ENCODE data around the gene PEG3. TPM values are rescaled to one million over a fixed set of nuclear protein-coding genes. Genes with fewer than 3 reads are reported as not detected.

Gene PEG3
- total and polyA plus RNA-seq, 2 of the 4 experiments (the other 2 are of a cell fraction) = not detected

DNA sequence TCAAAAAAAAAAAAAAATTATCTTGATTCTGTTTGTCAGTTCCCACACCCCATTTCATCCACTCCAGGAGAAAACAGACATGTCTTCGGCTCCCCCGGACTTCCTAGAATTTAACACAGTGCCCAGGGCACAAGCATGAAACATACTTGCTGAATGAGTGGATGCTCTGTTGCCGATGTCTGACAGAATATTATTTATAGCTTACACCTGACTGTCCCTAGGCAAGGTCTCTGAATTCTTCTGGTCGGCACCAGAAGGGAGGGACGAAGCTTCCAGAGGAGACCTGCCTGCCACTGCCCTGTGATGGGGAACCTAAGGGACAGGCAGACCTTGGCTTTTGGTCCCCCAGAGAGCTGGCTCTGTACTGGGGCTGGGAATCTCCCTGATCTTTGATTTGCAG lies 43.9 kb upstream of the PEG3 start:
- no peaks in the 10 kb centered on the region for H3K36me3 ChIP-seq (ENCODE audit: control insufficient read depth, insufficient read depth, low read length)
- intact Hi-C loops (cut with micrococcal nuclease) = no loop called here
- CTCF ChIA-PET = no interaction called here

More for the DNA sequence above, 43.9 kb upstream of the PEG3 start:
- Histone ChIP-seq H4K20me1 (ENCODE audit: insufficient read depth, low read length) (no peaks in the 10 kb centered on the region), H3K18ac (ENCODE audit: low read depth, low read length) (no peak overlapping the region), H2AK9ac (replicated peaks; ENCODE audit: low read depth, low read length, poor library complexity) (no peak overlapping the region), H2AFZ (replicated peaks; ENCODE audit: low read length, poor library complexity) (no peak overlapping the region), H2AK5ac (ENCODE audit: low read depth, low read length) (no peak overlapping the region), H3K27me3 (ENCODE audit: control insufficient read depth, insufficient read depth, low read length) (no peaks in the 10 kb centered on the region), H2BK15ac (ENCODE audit: low read depth, low read length) (no peak overlapping the region), H3K4me3 (ENCODE audit: insufficient read depth, low read depth, low read length) (no peak overlapping the region), H3K9me1 (ENCODE audit: insufficient read depth, low read length) (no peaks in the 10 kb centered on the region), H2BK20ac (ENCODE audit: low read depth, low read length) (no peak overlapping the region), H3K4me1 (ENCODE audit: control insufficient read depth, insufficient read depth, low read length) (no peaks in the 10 kb centered on the region), H4K5ac (ENCODE audit: low read depth, low read length) (no peak overlapping the region), H4K91ac (ENCODE audit: insufficient read depth, low read depth, low read length) (no peak overlapping the region), H3K14ac (replicated peaks; ENCODE audit: low read depth, low read length) (no peak overlapping the region), H2BK5ac (ENCODE audit: low read depth, low read length, poor library complexity, severe bottlenecking) (no peak overlapping the region), H3K9me3 (ENCODE audit: control insufficient read depth, insufficient read depth, low read length) (peaks cover 41% of the 10 kb centered on the region), H3K4me2 (ENCODE audit: low read depth, low read length) (no peak overlapping the region), H2BK120ac (ENCODE audit: low read depth, low read length) (no peak overlapping the region), H3K23ac (ENCODE audit: low read depth, low read length) (no peak overlapping the region), H3K79me1 (ENCODE audit: low read depth in 1 of 2, low read length in 2 of 2) (no peaks in the 10 kb centered on the region), H4K8ac (ENCODE audit: low read depth in 2 of 2, low read length in 2 of 2) (no peak overlapping the region), H3K4ac (ENCODE audit: low read depth, low read length) (no peak overlapping the region), H3K27ac (ENCODE audit: insufficient read depth, low read length) (no peak overlapping the region), H3K9ac (ENCODE audit: low read depth, low read length) (no peak overlapping the region), H3K56ac (ENCODE audit: extremely low read depth, insufficient read depth, low read length) (no peak overlapping the region)
- no peak for ATAC-seq (ENCODE audit: low read depth)
- dilution Hi-C loops (cut with HindIII; ENCODE audit: low sequenced_read_pairs, unreplicated experiment) = no loop called here
- TF ChIP-seq MAZ (IDR thresholded peaks at IDR 0.05; ENCODE audit: borderline replicate concordance, low read depth, low read length) (no peak), FOS (IDR thresholded peaks at IDR 0.05; ENCODE audit: low read depth, low read length) (no peak), MAFK (IDR thresholded peaks at IDR 0.05; ENCODE audit: low read depth, low read length) (no peak), NFE2L2 (IDR thresholded peaks at IDR 0.05; ENCODE audit: low read depth, low read length) (no peak), CHD1 (IDR thresholded peaks at IDR 0.05; ENCODE audit: low read depth, low read length) (no peak), MXI1 (IDR thresholded peaks at IDR 0.05; ENCODE audit: borderline replicate concordance, low read depth, low read length) (no peak), RCOR1 (IDR thresholded peaks at IDR 0.05; ENCODE audit: insufficient replicate concordance, low read length) (no peak), POLR2A (IDR thresholded peaks at IDR 0.05; ENCODE audit: low read depth, low read length) (no peak), BHLHE40 (IDR thresholded peaks at IDR 0.05; ENCODE audit: low read depth, low read length) (no peak), RAD21 (IDR thresholded peaks at IDR 0.05; ENCODE audit: low read length) (no peak), RFX5 (IDR thresholded peaks at IDR 0.05; ENCODE audit: low read depth, low read length) (no peak), SMC3 (IDR thresholded peaks at IDR 0.05; ENCODE audit: low read depth, low read length) (no peak), CEBPB (IDR thresholded peaks at IDR 0.05; ENCODE audit: low read depth, low read length) (no peak)
- TF ChIP-seq, protein P1, sequence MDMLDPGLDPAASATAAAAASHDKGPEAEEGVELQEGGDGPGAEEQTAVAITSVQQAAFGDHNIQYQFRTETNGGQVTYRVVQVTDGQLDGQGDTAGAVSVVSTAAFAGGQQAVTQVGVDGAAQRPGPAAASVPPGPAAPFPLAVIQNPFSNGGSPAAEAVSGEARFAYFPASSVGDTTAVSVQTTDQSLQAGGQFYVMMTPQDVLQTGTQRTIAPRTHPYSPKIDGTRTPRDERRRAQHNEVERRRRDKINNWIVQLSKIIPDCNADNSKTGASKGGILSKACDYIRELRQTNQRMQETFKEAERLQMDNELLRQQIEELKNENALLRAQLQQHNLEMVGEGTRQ (IDR thresholded peaks at IDR 0.05; ENCODE audit: low read depth, low read length) = no peak
- TF ChIP-seq, protein P2, sequence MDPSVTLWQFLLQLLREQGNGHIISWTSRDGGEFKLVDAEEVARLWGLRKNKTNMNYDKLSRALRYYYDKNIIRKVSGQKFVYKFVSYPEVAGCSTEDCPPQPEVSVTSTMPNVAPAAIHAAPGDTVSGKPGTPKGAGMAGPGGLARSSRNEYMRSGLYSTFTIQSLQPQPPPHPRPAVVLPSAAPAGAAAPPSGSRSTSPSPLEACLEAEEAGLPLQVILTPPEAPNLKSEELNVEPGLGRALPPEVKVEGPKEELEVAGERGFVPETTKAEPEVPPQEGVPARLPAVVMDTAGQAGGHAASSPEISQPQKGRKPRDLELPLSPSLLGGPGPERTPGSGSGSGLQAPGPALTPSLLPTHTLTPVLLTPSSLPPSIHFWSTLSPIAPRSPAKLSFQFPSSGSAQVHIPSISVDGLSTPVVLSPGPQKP (IDR thresholded peaks at IDR 0.05; ENCODE audit: borderline replicate concordance, low read depth, low read length) = no peak
- TF ChIP-seq, protein P3, sequence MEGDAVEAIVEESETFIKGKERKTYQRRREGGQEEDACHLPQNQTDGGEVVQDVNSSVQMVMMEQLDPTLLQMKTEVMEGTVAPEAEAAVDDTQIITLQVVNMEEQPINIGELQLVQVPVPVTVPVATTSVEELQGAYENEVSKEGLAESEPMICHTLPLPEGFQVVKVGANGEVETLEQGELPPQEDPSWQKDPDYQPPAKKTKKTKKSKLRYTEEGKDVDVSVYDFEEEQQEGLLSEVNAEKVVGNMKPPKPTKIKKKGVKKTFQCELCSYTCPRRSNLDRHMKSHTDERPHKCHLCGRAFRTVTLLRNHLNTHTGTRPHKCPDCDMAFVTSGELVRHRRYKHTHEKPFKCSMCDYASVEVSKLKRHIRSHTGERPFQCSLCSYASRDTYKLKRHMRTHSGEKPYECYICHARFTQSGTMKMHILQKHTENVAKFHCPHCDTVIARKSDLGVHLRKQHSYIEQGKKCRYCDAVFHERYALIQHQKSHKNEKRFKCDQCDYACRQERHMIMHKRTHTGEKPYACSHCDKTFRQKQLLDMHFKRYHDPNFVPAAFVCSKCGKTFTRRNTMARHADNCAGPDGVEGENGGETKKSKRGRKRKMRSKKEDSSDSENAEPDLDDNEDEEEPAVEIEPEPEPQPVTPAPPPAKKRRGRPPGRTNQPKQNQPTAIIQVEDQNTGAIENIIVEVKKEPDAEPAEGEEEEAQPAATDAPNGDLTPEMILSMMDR (conservative IDR thresholded peaks at IDR 0.05; ENCODE audit: low read depth, low read length) = no peak
- no TSS peak for BruUV-seq (replicated peaks)
- no CpG with 5 or more reads among the region's 5 CpGs for WGBS, 2 experiments (ENCODE audit: extremely low coverage in 2 of 2, insufficient read length in 1 of 2)
- no peak for DNase-seq
- in situ Hi-C loops (cut with MboI; ENCODE audit: low sequenced_read_pairs) = no loop called here
- POLR2A ChIA-PET (ENCODE audit: unreplicated experiment) = no interaction called here

Measured in IMR-90 (cell line).